ENCODE results near the gene ADAM19. TPM values are rescaled to one million over a fixed set of nuclear protein-coding genes. Genes with fewer than 3 reads are reported as not detected.

The ADAM19 gene
- total RNA-seq, 2 donors from 2014 or later, result 13.1 to 49.5 TPM

GRCh38 chr5:157471709-157472108 is 103.9 kb downstream of the ADAM19 start:
- H3K27ac ChIP-seq, result no peak overlapping the region
- TF ChIP-seq, protein P1, sequence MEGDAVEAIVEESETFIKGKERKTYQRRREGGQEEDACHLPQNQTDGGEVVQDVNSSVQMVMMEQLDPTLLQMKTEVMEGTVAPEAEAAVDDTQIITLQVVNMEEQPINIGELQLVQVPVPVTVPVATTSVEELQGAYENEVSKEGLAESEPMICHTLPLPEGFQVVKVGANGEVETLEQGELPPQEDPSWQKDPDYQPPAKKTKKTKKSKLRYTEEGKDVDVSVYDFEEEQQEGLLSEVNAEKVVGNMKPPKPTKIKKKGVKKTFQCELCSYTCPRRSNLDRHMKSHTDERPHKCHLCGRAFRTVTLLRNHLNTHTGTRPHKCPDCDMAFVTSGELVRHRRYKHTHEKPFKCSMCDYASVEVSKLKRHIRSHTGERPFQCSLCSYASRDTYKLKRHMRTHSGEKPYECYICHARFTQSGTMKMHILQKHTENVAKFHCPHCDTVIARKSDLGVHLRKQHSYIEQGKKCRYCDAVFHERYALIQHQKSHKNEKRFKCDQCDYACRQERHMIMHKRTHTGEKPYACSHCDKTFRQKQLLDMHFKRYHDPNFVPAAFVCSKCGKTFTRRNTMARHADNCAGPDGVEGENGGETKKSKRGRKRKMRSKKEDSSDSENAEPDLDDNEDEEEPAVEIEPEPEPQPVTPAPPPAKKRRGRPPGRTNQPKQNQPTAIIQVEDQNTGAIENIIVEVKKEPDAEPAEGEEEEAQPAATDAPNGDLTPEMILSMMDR (IDR thresholded peaks at IDR 0.05), result peak; percentile 25 to 57

DNA sequence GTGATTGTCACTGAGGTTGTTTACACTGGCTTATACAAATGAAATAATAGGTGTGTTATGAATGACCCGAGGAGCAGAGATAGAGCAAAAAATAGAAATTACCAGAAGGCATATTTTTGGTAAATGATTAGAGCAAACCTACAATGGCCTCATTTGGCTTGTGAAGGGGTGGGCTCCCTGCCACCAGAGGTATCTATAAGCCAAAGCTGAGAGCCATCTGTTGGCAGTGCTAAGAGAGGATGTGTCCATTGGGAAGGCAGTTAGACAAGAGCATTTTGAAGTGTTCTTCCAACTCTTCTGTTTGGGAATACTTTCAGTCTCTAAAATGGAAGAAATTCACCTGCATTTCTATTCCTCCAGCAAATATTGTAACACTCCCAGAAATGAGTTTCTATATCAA is 104.9 kb downstream of the ADAM19 start:
- Histone ChIP-seq H3K9me3 (no peaks in the 10 kb centered on the region), H3K27ac (no peak overlapping the region)
- TF ChIP-seq, protein P1 (IDR thresholded peaks at IDR 0.05), result no peak

More at GRCh38 chr5:157471709-157472108, 103.9 kb downstream of the ADAM19 start:
- Histone ChIP-seq H3K9me3 (no peaks in the 10 kb centered on the region), H3K27me3 (no peaks in the 10 kb centered on the region), H3K4me1 (peaks cover 0 to 34% of the 10 kb centered on the region in 2 donors), H3K4me3 (no peak overlapping the region), H3K36me3 (peaks cover 5% of the 10 kb centered on the region)
- DNase-seq (ENCODE audit: low spot score), result no peak

DNA sequence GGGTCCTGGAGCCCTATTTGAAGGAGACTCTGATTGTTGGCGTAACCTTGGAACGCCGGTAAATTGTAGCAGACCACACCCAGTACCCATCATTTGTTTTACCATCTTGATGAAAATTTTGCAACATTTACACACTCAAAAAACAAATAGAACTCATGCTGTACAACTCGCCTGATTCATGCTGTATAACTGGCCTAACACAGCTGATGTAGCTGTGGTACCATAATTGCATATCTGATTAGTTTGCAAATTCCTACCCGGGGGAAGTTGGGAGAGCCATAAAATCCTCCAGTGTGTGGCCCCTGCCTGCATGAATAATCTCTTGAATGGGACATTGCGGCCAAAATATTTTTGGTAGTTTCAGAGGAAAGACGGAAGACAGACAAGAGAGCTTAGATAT is 105.9 kb downstream of the ADAM19 start:
- Histone ChIP-seq H3K27ac (no peak overlapping the region), H3K9me3 (no peaks in the 10 kb centered on the region), H3K4me3 (no peak overlapping the region), H3K27me3 (no peaks in the 10 kb centered on the region), H3K4me1 (peaks cover 0 to 35% of the 10 kb centered on the region in 2 donors), H3K36me3 (no peaks in the 10 kb centered on the region)
- no peak for DNase-seq (ENCODE audit: low spot score)
- TF ChIP-seq, protein P1 (IDR thresholded peaks at IDR 0.05), result no peak

More for the DNA sequence above, 104.9 kb downstream of the ADAM19 start:
- peaks cover 0 to 34% of the 10 kb centered on the region in 2 donors for H3K4me1 ChIP-seq
- no peak overlapping the region for H3K4me3 ChIP-seq
- no peaks in the 10 kb centered on the region for H3K27me3 ChIP-seq
- H3K36me3 ChIP-seq, result no peaks in the 10 kb centered on the region
- DNase-seq (ENCODE audit: low spot score), result no peak

- no peak for DNase-seq (ENCODE audit: low spot score)
- H3K9me3 ChIP-seq, result no peaks in the 10 kb centered on the region
- peaks cover 0 to 35% of the 10 kb centered on the region in 2 donors for H3K4me1 ChIP-seq
- no peaks in the 10 kb centered on the region for H3K27me3 ChIP-seq
- H3K4me3 ChIP-seq, result no peak overlapping the region
- H3K27ac ChIP-seq, result no peak overlapping the region
- no peaks in the 10 kb centered on the region for H3K36me3 ChIP-seq
- TF ChIP-seq, protein P1 (IDR thresholded peaks at IDR 0.05), result no peak
Measured at GRCh38 chr5:157469073-157469472, 106.5 kb downstream of the ADAM19 start.

DNA sequence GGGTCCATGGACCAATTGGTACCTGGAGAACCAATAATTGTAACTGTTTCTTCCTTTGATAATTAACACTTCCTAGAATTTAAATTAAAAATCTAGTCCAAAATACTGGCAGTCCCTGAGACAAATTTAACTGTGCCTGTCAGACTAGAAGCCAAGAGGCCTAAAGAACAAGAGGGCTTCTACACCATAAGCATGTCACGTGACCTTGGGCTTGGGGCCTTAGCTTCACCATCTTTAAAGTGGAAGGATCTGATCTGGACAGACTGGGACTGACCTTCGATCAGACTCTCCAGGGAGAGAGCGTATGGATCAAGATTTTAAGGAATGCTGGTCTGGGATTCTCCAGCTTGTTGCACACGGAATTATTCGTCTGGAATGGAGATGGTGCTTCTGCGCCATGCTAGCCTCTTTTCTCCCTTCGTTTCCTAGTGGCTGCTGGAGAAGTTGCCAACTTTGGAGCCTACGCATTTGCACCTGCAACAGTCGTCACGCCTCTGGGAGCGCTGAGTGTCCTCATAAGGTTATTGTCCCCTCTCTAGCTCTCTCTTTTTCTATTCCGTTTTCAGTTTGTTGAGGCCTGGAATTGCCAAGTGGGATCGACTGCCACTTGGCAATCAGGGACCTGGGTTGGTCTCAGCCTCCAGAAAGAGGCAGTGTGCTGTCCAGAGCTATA is 107.1 kb downstream of the ADAM19 start:
- H3K4me1 ChIP-seq, result peaks cover 0 to 30% of the 10 kb centered on the region in 2 donors
- no peaks in the 10 kb centered on the region for H3K27me3 ChIP-seq
- no peaks in the 10 kb centered on the region for H3K36me3 ChIP-seq
- TF ChIP-seq, protein P1 (IDR thresholded peaks at IDR 0.05), result no peak
- H3K9me3 ChIP-seq, result no peaks in the 10 kb centered on the region
- no peak overlapping the region for H3K27ac ChIP-seq
- no peak for DNase-seq (ENCODE audit: low spot score)
- no peak overlapping the region for H3K4me3 ChIP-seq
